Measurements from ENCODE around the gene CACNA2D2.

Gene CACNA2D2

DNA sequence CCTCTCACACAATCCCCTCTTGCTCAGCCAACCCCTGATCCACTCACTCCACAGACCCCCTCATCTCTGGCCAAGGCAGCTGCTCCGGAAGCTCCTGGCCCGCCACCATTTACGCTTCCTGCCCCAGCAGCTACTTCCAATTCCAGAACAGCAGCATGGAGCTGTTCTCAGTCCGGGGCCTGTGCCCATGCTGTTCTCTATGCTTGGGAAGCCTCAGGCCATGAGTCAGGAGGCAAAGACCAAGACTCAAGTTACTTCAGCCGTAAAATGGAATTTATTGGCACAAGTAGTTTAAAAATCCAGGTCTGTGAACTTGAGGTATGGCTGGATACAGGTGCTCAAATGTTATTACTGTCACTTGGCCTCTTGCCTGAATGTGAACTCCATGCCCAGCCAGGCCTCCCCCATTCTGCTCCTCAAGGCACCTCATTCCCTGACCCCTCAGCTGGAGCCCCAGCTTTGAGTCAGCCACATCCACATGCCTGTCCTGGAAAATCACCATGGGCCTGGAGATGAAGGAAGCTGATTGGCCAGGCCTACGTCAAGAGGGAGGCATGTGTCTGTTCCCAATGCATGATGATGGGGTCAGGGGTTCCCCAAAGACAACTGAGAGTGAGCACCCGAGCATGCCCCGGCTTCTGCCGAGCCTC lies 31.4 kb upstream of the CACNA2D2 start (continued):
- TF ChIP-seq ZIC2 (tag by site-specific recombination; IDR thresholded peaks at IDR 0.05): 0 out of 2 replicates have a peak, but pooled peaks have one; percentile 7
- no peak for TF ChIP-seq ZNF629 (tag by site-specific recombination; IDR thresholded peaks at IDR 0.05)
- no peak for TF ChIP-seq TCF7L2 (IDR thresholded peaks at IDR 0.05; ENCODE audit: borderline replicate concordance, low read depth, low read length)
- TF ChIP-seq ZNF140 (tag by site-specific recombination; IDR thresholded peaks at IDR 0.05): no peak
- no peak for TF ChIP-seq ZNF660 (tag by site-specific recombination; IDR thresholded peaks at IDR 0.05)
- no peak for TF ChIP-seq GLIS1 (tag by site-specific recombination; IDR thresholded peaks at IDR 0.05)

GRCh38 chr3:50533807-50534461 lies 30.5 kb upstream of the CACNA2D2 start:
- Histone ChIP-seq H3K36me3 (ENCODE audit: control insufficient read depth in 2 of 2, insufficient read depth in 1 of 2, low read length in 2 of 2) (no peaks in the 10 kb centered on the region), H3K27ac (ENCODE audit: extremely low read depth, low read depth, low read length) (no peak overlapping the region), H3K9me3 (ENCODE audit: control insufficient read depth, insufficient read depth, low read depth, low read length) (no peaks in the 10 kb centered on the region), H3K4me1 (ENCODE audit: control insufficient read depth, insufficient read depth, low read length) (no peaks in the 10 kb centered on the region), H3K4me3 (ENCODE audit: low read depth, low read length) (no peak overlapping the region)
- CTCF ChIA-PET: no interaction called here
- POLR2A ChIA-PET: no interaction called here
- TF ChIP-seq ZNF518A (tag by site-specific recombination; conservative IDR thresholded peaks at IDR 0.05; ENCODE audit: low read depth) (no peak), ZNF335 (tag by site-specific recombination; conservative IDR thresholded peaks at IDR 0.05) (no peak), ZNF48 (tag by site-specific recombination; IDR thresholded peaks at IDR 0.05) (no peak), ZBTB11 (tag by site-specific recombination; conservative IDR thresholded peaks at IDR 0.05; ENCODE audit: low read depth) (no peak), ZNF777 (tag by site-specific recombination; IDR thresholded peaks at IDR 0.05; ENCODE audit: borderline replicate concordance) (no peak), ZNF366 (tag by site-specific recombination; conservative IDR thresholded peaks at IDR 0.05) (no peak), ZBTB48 (tag by site-specific recombination; IDR thresholded peaks at IDR 0.05) (no peak), ZNF169 (tag by site-specific recombination; IDR thresholded peaks at IDR 0.05) (no peak), MYNN (tag by site-specific recombination; IDR thresholded peaks at IDR 0.05; ENCODE audit: borderline replicate concordance) (no peak), ZNF174 (tag by site-specific recombination; IDR thresholded peaks at IDR 0.05) (no peak), ZNF214 (tag by site-specific recombination; IDR thresholded peaks at IDR 0.05; ENCODE audit: borderline replicate concordance) (no peak), ZNF670 (tag by site-specific recombination; IDR thresholded peaks at IDR 0.05; ENCODE audit: low read depth) (no peak), GLIS2 (tag by site-specific recombination; IDR thresholded peaks at IDR 0.05) (no peak), ZNF677 (tag by site-specific recombination; IDR thresholded peaks at IDR 0.05) (no peak), ZNF202 (tag by site-specific recombination; IDR thresholded peaks at IDR 0.05; ENCODE audit: borderline replicate concordance) (no peak), ZNF302 (tag by site-specific recombination; IDR thresholded peaks at IDR 0.05; ENCODE audit: low read depth) (no peak), ZNF530 (tag by site-specific recombination; IDR thresholded peaks at IDR 0.05; ENCODE audit: low read depth) (no peak)
- TF ChIP-seq, protein P1, sequence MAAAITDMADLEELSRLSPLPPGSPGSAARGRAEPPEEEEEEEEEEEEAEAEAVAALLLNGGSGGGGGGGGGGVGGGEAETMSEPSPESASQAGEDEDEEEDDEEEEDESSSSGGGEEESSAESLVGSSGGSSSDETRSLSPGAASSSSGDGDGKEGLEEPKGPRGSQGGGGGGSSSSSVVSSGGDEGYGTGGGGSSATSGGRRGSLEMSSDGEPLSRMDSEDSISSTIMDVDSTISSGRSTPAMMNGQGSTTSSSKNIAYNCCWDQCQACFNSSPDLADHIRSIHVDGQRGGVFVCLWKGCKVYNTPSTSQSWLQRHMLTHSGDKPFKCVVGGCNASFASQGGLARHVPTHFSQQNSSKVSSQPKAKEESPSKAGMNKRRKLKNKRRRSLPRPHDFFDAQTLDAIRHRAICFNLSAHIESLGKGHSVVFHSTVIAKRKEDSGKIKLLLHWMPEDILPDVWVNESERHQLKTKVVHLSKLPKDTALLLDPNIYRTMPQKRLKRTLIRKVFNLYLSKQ (tag by site-specific recombination; IDR thresholded peaks at IDR 0.05; ENCODE audit: borderline replicate concordance): no peak

Data from HEK293 (cell line).